Panc1 (cell line): Measurements from ENCODE around the gene SLC10A3. TPM values are rescaled to one million over a fixed set of nuclear protein-coding genes. Genes with fewer than 3 reads are reported as not detected.

Source experiments
- ATAC-seq: fragments of 200-7000 bp; cut with Tn5 transposase; 2 replicates; pipeline ENCODE4 v1.9.1; 2020; ENCODE audit warnings: mild to moderate bottlenecking, moderate library complexity
- BruUV-seq: library from RNA; stranded (reverse); fragments of 400-500 nt; replicated peaks from 2 replicates; lab custom pipeline; 2021; lab: Mats Ljungman, UMichigan
- CTCF ChIA-PET: fragments of 300-600 bp; sonication (Branson Sonifier 250); formaldehyde crosslinking; loops from one replicate; lab custom pipeline; 2022; ENCODE audit warnings: antibody characterized with exemption; lab: Charles Lee
- POLR2A ChIA-PET: fragments of 300-600 bp; sonication (Branson Sonifier 250); formaldehyde crosslinking; loops from one replicate; lab custom pipeline; 2022; ENCODE audit warnings: antibody characterized with exemption; lab: Charles Lee
- DNase-seq: peaks from one replicate; pipeline ENCODE4 v3.0.0-alpha.2; 2010; ENCODE audit warnings: low read depth, low spot score
- H3K27ac ChIP-seq: 2 replicates; pipeline ENCODE4 v1.5.1; 2011; ENCODE audit warnings: mild to moderate bottlenecking, low read length, inconsistent platforms
- H3K27me3 ChIP-seq: fragments of 200-500 bp; sonication (Bioruptor generic); 2 replicates; pipeline ENCODE4 v1.6.0; 2014; ENCODE audit warnings: low read length, inconsistent platforms; ENCODE audit not compliant: control insufficient read depth, insufficient read depth
- H3K36me3 ChIP-seq: fragments of 200-500 bp; sonication (Bioruptor generic); 2 replicates; pipeline ENCODE4 v1.5.1; 2014; ENCODE audit warnings: inconsistent platforms, mild to moderate bottlenecking, low read length, moderate library complexity; ENCODE audit not compliant: control insufficient read depth, insufficient read depth
- H3K4me1 ChIP-seq: 2 replicates; pipeline ENCODE4 v1.5.1; 2011; ENCODE audit warnings: inconsistent platforms, mild to moderate bottlenecking, low read length, moderate library complexity; ENCODE audit not compliant: control insufficient read depth, insufficient read depth
- H3K4me3 ChIP-seq, 2 experiments: 2 replicates each; pipeline ENCODE4 v1.5.1; 2011 to 2012; ENCODE audit warnings: low read depth in 2 of 2, low read length in 2 of 2, mild to moderate bottlenecking in 2 of 2, inconsistent platforms in 1 of 2, moderate library complexity in 1 of 2
- H3K9me3 ChIP-seq: fragments of 200-500 bp; sonication (Bioruptor generic); 2 replicates; pipeline ENCODE4 v1.5.1; 2014; ENCODE audit warnings: low read depth, mild to moderate bottlenecking, inconsistent platforms, low read length, moderate library complexity; ENCODE audit not compliant: control insufficient read depth, insufficient read depth
- POLR2AphosphoS5 ChIP-seq: IDR thresholded peaks from 2 replicates; pipeline ENCODE4 v1.6.1; 2012; ENCODE audit warnings: mild to moderate bottlenecking, low read depth, low read length, moderate library complexity
- SIN3A ChIP-seq: IDR thresholded peaks from 2 replicates; pipeline ENCODE4 v1.6.1; 2012; ENCODE audit warnings: low read depth, mild to moderate bottlenecking, low read length, moderate library complexity, borderline replicate concordance; ENCODE audit not compliant: insufficient read depth
- TCF7L2 ChIP-seq: IDR thresholded peaks from 2 replicates; pipeline ENCODE4 v1.6.1; 2011; ENCODE audit warnings: mild to moderate bottlenecking, low read depth, low read length, inconsistent platforms
- in situ Hi-C: cut with HindIII; loops from 2 replicates; pipeline ENCODE4 v1.10.0; 2016; ENCODE audit warnings: low sequenced_read_pairs, low pct_unique_long_range_greater_than_20kb
- intact Hi-C: fragments of 100-400 bp; cut with micrococcal nuclease; formaldehyde crosslinking; loops from one replicate; pipeline ENCODE4 v1.10.0; 2022; ENCODE audit not compliant: unreplicated experiment
- total RNA-seq: library from RNA; stranded (reverse); gene quantifications from one replicate; pipeline ENCODE4 v1.2.1, GENCODE V29; 2021; ENCODE audit not compliant: unreplicated experiment
- TF ChIP-seq, protein P1 (sequence below), 2 experiments: IDR thresholded peaks; 2 replicates each; pipeline ENCODE4 v1.6.1; 2011 to 2012; ENCODE audit warnings: low read depth in 2 of 2, control low read depth in 1 of 2, low read length in 1 of 2, mild to moderate bottlenecking in 1 of 2, moderate library complexity in 1 of 2; ENCODE audit not compliant: insufficient read depth in 1 of 2
- TF ChIP-seq, protein P2 (sequence below): fragments of 450-650 bp; IDR thresholded peaks from 2 replicates; pipeline ENCODE4 v1.5.1; 2017; ENCODE audit warnings: mild to moderate bottlenecking

Gene SLC10A3
- total RNA-seq, 1 experiment from 2014 or later = 64.1 TPM

DNA sequence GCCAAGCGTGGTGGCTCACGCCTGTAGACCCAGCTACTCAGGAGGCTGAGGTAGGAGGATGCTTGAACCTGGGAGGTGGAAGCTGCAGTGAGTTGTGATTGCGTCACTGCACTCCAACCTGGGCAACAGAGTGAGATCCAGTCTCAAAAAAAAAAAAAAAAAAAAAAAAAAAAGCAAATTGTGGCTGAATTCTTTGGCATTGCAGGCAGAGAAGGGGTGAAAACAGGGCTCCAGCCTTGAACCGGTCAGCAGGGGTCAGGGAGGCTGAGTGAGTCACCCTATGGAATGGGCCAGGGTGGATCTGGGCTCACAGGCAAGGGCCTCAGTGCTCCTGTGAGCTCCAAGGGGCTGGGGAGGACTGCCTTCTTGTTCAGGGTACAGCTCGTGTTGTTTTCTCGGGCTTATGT lies 38.8 kb upstream of the SLC10A3 start:
- TF ChIP-seq POLR2AphosphoS5 (peak; percentile 86; the same call in 1 of the 2 replicates), TCF7L2 (no peak)
- TF ChIP-seq, protein P1, sequence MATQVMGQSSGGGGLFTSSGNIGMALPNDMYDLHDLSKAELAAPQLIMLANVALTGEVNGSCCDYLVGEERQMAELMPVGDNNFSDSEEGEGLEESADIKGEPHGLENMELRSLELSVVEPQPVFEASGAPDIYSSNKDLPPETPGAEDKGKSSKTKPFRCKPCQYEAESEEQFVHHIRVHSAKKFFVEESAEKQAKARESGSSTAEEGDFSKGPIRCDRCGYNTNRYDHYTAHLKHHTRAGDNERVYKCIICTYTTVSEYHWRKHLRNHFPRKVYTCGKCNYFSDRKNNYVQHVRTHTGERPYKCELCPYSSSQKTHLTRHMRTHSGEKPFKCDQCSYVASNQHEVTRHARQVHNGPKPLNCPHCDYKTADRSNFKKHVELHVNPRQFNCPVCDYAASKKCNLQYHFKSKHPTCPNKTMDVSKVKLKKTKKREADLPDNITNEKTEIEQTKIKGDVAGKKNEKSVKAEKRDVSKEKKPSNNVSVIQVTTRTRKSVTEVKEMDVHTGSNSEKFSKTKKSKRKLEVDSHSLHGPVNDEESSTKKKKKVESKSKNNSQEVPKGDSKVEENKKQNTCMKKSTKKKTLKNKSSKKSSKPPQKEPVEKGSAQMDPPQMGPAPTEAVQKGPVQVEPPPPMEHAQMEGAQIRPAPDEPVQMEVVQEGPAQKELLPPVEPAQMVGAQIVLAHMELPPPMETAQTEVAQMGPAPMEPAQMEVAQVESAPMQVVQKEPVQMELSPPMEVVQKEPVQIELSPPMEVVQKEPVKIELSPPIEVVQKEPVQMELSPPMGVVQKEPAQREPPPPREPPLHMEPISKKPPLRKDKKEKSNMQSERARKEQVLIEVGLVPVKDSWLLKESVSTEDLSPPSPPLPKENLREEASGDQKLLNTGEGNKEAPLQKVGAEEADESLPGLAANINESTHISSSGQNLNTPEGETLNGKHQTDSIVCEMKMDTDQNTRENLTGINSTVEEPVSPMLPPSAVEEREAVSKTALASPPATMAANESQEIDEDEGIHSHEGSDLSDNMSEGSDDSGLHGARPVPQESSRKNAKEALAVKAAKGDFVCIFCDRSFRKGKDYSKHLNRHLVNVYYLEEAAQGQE (IDR thresholded peaks at IDR 0.05; ENCODE audit: insufficient read depth in 1 of 2, low read depth in 2 of 2, low read length in 1 of 2) = no peak
- in situ Hi-C loops (no loop called here), intact Hi-C loops (no loop called here)
- no peak for DNase-seq
- H3K36me3 ChIP-seq = peaks cover 6% of the 10 kb centered on the region
- peak; percentile 44 for ATAC-seq
- H3K9me3 ChIP-seq = no peaks in the 10 kb centered on the region
- peak overlapping the region; percentile 11; the same call in 1 of the 2 replicates for H3K27ac ChIP-seq
- no peaks in the 10 kb centered on the region for H3K27me3 ChIP-seq
- H3K4me1 ChIP-seq = peaks cover 12% of the 10 kb centered on the region
- no TSS peak for BruUV-seq
- H3K4me3 ChIP-seq = no peak overlapping the region
- ChIA-PET POLR2A (interaction anchor here (0.7 kb wide), 1 partner anchor 78 kb away, joined by 13 read pairs; no protein-coding TSS in a partner anchor), CTCF (no interaction called here)

DNA sequence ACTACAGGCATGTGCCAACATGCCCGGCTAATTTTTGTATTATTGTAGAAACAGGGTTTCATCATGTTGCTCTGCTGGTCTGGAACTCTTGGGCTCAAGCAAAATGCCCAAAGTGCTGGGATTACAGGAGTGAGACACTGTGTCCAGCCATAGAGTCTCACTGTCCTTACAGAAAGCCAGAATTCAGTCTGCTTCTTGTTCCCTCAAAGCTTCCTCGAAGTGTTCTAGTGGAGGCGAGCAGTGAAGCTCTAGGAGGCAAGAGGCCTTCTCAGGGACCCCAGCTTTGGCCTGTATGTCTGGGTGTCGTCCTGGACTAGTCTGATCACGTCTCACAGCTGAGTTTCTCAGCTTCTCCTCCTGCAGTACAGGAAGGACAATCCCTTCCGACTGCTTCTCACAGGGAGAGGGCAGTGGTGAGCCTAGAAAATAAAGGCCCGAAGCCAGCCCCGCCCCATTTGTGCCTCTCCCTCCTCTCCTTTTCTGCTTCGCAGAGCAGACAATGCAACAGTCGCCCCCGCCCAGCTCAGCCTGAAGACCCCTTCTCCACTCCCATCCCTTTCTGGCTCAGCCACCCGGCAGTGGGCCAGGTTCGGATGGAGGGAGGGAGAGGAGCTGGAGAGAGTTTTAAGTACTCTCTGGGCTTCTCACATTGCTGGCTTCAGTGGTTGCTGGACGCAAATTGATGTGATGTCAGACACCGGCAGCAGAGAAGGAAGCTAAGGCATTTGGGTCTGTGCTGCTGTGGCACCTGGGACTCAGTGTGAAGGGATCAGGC lies 36.7 kb upstream of the SLC10A3 start:
- BruUV-seq = no TSS peak
- ATAC-seq = peak; percentile 87
- Histone ChIP-seq H3K27ac (peak overlapping the region; percentile 81), H3K4me1 (peaks cover 12% of the 10 kb centered on the region), H3K4me3 (peak overlapping the region; percentile 24 to 60), H3K27me3 (no peaks in the 10 kb centered on the region), H3K36me3 (no peaks in the 10 kb centered on the region; the same call in 1 of the 2 replicates), H3K9me3 (no peaks in the 10 kb centered on the region)
- intact Hi-C loops = no loop called here
- in situ Hi-C loops = no loop called here
- POLR2A ChIA-PET = interaction anchor here (0.6 to 0.9 kb wide), 4 partner anchors 12 to 129 kb away, joined by 3 read pairs; no protein-coding TSS in a partner anchor
- DNase-seq = no peak
- CTCF ChIA-PET = interaction anchor here (0.5 to 1.3 kb wide), 7 partner anchors 8 to 154 kb away, joined by 3 to 10 read pairs (median 5); no protein-coding TSS in a partner anchor
- no peak for TF ChIP-seq TCF7L2
- TF ChIP-seq, protein P1 (IDR thresholded peaks at IDR 0.05; ENCODE audit: insufficient read depth in 1 of 2, low read depth in 2 of 2, low read length in 1 of 2) = no peak
- TF ChIP-seq SIN3A = no peak
- peak; percentile 71; the same call in 1 of the 2 replicates for TF ChIP-seq POLR2AphosphoS5
- TF ChIP-seq, protein P2, sequence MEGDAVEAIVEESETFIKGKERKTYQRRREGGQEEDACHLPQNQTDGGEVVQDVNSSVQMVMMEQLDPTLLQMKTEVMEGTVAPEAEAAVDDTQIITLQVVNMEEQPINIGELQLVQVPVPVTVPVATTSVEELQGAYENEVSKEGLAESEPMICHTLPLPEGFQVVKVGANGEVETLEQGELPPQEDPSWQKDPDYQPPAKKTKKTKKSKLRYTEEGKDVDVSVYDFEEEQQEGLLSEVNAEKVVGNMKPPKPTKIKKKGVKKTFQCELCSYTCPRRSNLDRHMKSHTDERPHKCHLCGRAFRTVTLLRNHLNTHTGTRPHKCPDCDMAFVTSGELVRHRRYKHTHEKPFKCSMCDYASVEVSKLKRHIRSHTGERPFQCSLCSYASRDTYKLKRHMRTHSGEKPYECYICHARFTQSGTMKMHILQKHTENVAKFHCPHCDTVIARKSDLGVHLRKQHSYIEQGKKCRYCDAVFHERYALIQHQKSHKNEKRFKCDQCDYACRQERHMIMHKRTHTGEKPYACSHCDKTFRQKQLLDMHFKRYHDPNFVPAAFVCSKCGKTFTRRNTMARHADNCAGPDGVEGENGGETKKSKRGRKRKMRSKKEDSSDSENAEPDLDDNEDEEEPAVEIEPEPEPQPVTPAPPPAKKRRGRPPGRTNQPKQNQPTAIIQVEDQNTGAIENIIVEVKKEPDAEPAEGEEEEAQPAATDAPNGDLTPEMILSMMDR = no peak
